GM23338 (cell line): ENCODE measurements around the gene EFCAB13.

Experiments
- EZH2phosphoT487 ChIP-seq: fragments of 200-600 bp; sonication (generic); IDR thresholded peaks from one replicate; pipeline ENCODE4 v1.8.1; 2018; ENCODE audit warnings: antibody characterized with exemption; ENCODE audit not compliant: unreplicated experiment
- JUNB ChIP-seq: IDR thresholded peaks from one replicate; pipeline ENCODE4 v1.6.1; 2016; ENCODE audit warnings: antibody characterized with exemption; ENCODE audit not compliant: unreplicated experiment
- POLR2AphosphoS5 ChIP-seq: IDR thresholded peaks from 2 replicates; pipeline ENCODE4 v1.6.1; 2016; ENCODE audit warnings: antibody characterized with exemption, low read depth
- ZNF114 ChIP-seq: fragments of 250-450 bp; sonication (Bioruptor Pico); IDR thresholded peaks from 2 replicates; pipeline ENCODE4 v1.5.0; 2020; ENCODE audit warnings: mild to moderate bottlenecking, moderate library complexity
- TF ChIP-seq, protein P1 (sequence below): IDR thresholded peaks from one replicate; pipeline ENCODE4 v1.6.1; 2018; ENCODE audit warnings: antibody characterized with exemption; ENCODE audit not compliant: unreplicated experiment
- TF ChIP-seq, protein P2 (sequence below), 2 experiments: fragments of 200-600 bp in 1 of 2; sonication (generic) in 1 of 2; conservative IDR thresholded peaks; 2 replicates each; pipeline versions ENCODE4 v1.5.1 to v1.6.1; 2016 to 2017; ENCODE audit warnings: antibody characterized with exemption in 2 of 2, low read depth in 2 of 2, mild to moderate bottlenecking in 2 of 2, moderate library complexity in 1 of 2

DNA sequence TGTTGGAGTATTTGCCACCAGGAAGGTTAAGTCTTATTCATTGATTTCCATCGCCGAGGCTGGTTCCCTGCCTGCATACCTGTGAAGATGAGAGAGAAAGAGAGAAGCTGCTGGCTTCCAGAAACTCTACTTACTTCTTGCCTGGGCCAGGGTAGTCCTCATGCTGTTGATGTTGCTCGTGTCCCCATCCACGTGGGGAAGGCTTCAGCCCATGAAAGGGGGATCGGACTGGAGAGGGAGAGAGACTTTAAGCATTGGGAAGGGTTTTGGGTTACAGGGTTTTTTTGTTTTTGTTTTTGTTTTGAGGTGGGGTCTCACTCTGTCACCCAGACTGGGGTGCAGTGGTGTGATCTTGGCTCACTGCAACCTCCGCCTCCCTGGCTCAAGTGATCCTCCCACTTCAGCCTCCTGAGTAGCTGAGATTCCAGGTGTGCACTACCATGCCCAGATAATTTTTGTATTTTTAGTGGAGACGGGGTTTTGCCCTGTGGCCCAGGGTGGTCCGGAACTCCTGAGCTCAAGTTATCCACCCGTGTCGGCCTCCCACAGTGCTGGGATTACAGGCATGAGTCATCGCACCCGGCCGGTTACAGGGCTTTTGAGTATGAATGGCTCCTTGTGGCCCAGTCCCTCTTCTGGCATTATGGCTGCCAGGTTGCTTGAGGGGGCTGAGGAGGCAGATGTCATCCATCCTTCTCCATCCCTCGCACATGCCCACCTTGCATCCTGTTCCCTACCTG, 43.5 kb upstream of the EFCAB13 start:
- TF ChIP-seq, protein P1, sequence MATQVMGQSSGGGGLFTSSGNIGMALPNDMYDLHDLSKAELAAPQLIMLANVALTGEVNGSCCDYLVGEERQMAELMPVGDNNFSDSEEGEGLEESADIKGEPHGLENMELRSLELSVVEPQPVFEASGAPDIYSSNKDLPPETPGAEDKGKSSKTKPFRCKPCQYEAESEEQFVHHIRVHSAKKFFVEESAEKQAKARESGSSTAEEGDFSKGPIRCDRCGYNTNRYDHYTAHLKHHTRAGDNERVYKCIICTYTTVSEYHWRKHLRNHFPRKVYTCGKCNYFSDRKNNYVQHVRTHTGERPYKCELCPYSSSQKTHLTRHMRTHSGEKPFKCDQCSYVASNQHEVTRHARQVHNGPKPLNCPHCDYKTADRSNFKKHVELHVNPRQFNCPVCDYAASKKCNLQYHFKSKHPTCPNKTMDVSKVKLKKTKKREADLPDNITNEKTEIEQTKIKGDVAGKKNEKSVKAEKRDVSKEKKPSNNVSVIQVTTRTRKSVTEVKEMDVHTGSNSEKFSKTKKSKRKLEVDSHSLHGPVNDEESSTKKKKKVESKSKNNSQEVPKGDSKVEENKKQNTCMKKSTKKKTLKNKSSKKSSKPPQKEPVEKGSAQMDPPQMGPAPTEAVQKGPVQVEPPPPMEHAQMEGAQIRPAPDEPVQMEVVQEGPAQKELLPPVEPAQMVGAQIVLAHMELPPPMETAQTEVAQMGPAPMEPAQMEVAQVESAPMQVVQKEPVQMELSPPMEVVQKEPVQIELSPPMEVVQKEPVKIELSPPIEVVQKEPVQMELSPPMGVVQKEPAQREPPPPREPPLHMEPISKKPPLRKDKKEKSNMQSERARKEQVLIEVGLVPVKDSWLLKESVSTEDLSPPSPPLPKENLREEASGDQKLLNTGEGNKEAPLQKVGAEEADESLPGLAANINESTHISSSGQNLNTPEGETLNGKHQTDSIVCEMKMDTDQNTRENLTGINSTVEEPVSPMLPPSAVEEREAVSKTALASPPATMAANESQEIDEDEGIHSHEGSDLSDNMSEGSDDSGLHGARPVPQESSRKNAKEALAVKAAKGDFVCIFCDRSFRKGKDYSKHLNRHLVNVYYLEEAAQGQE = no peak
- TF ChIP-seq, protein P2, sequence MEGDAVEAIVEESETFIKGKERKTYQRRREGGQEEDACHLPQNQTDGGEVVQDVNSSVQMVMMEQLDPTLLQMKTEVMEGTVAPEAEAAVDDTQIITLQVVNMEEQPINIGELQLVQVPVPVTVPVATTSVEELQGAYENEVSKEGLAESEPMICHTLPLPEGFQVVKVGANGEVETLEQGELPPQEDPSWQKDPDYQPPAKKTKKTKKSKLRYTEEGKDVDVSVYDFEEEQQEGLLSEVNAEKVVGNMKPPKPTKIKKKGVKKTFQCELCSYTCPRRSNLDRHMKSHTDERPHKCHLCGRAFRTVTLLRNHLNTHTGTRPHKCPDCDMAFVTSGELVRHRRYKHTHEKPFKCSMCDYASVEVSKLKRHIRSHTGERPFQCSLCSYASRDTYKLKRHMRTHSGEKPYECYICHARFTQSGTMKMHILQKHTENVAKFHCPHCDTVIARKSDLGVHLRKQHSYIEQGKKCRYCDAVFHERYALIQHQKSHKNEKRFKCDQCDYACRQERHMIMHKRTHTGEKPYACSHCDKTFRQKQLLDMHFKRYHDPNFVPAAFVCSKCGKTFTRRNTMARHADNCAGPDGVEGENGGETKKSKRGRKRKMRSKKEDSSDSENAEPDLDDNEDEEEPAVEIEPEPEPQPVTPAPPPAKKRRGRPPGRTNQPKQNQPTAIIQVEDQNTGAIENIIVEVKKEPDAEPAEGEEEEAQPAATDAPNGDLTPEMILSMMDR (conservative IDR thresholded peaks at IDR 0.05; ENCODE audit: low read depth in 2 of 2) = no peak
- TF ChIP-seq JUNB (no peak), POLR2AphosphoS5 (no peak), ZNF114 (CRISPR knock-in tag) (no peak), EZH2phosphoT487 (no peak)
